HCT116 (cell line): Measurements from ENCODE around the gene AP1M1. TPM values are rescaled to one million over a fixed set of nuclear protein-coding genes. Genes with fewer than 3 reads are reported as not detected.

Experiments used
- ATAC-seq: fragments of 200-7000 bp; cut with Tn5 transposase; 2 replicates; pipeline ENCODE4 v1.9.1; 2020; ENCODE audit warnings: mild to moderate bottlenecking, moderate library complexity
- BruUV-seq: library from RNA; stranded (reverse); fragments of 400-500 nt; replicated peaks from 2 replicates; lab custom pipeline; 2021; lab: Mats Ljungman, UMichigan
- CTCF ChIA-PET: fragments of 300-600 bp; sonication (Branson Sonifier 250); formaldehyde crosslinking; loops from one replicate; lab custom pipeline; 2021; ENCODE audit warnings: antibody characterized with exemption; lab: Charles Lee
- POLR2A ChIA-PET: fragments of 300-600, 350-600 bp; sonication (Branson Sonifier 250); formaldehyde crosslinking; loops from one replicate; lab custom pipeline; 2021; ENCODE audit warnings: antibody characterized with exemption; lab: Charles Lee
- RAD21 ChIA-PET, 2 experiments: fragments of 300-600 bp; sonication (Branson Sonifier 250); formaldehyde crosslinking; loops; one replicate each; lab custom pipeline; 2023; ENCODE audit warnings: low total read pairs in 2 of 2; ENCODE audit not compliant: uncharacterized antibody in 2 of 2, unreplicated experiment in 2 of 2, low non-redundant PET in 1 of 2; lab: Charles Lee
- DNase-seq: peaks from one replicate; pipeline ENCODE4 v3.0.0-alpha.2; 2010; ENCODE audit warnings: low read depth, low spot score
- H2AFZ ChIP-seq: fragments of 200-600 bp; shearing (Covaris generic), sonication (generic); 2 replicates; pipeline ENCODE4 v1.6.1; 2017; ENCODE audit warnings: low read depth, mixed run types, mixed read lengths, antibody characterized with exemption, low read length; ENCODE audit not compliant: poor library complexity, severe bottlenecking
- H3K27ac ChIP-seq: 2 replicates; pipeline ENCODE4 v1.5.1; 2012; ENCODE audit warnings: low read depth, low read length
- H3K27me3 ChIP-seq: fragments of 200-600 bp; sonication (generic); 2 replicates; pipeline ENCODE4 v1.6.1; 2016; ENCODE audit warnings: mixed run types, low read length, mixed read lengths; ENCODE audit not compliant: insufficient read depth
- H3K36me3 ChIP-seq, 2 experiments: fragments of 200-500 bp in 1 of 2; fragments of 200-600 bp in 1 of 2; sonication (Bioruptor generic) in 1 of 2; sonication (generic) in 1 of 2; 2 replicates each; pipeline versions ENCODE4 v1.5.1 to v1.6.1; 2014 to 2016; ENCODE audit warnings: low read length in 2 of 2, inconsistent platforms in 1 of 2, mixed read lengths in 1 of 2, mixed run types in 1 of 2; ENCODE audit not compliant: insufficient read depth in 2 of 2, control insufficient read depth in 1 of 2
- H3K4me1 ChIP-seq, 2 experiments: fragments of 200-600 bp in 1 of 2; sonication (generic) in 1 of 2; 2 replicates each; pipeline versions ENCODE4 v1.5.1 to v1.6.1; 2012 to 2017; ENCODE audit warnings: low read length in 2 of 2, inconsistent platforms in 1 of 2, mild to moderate bottlenecking in 1 of 2, mixed read lengths in 1 of 2, mixed run types in 1 of 2, moderate library complexity in 1 of 2; ENCODE audit not compliant: insufficient read depth in 2 of 2, control insufficient read depth in 1 of 2
- H3K4me2 ChIP-seq: fragments of 200-600 bp; sonication (generic); 2 replicates; pipeline ENCODE4 v1.6.1; 2017; ENCODE audit warnings: mixed run types, low read length, mixed read lengths
- H3K4me3 ChIP-seq, 2 experiments: fragments of 200-600 bp in 1 of 2; sonication (generic) in 1 of 2; replicated peaks in 1 of 2; 2 replicates each; pipeline ENCODE4 v1.5.1; 2011 to 2016; ENCODE audit warnings: low read length in 2 of 2, control low read depth in 1 of 2, low read depth in 1 of 2, mild to moderate bottlenecking in 1 of 2, mixed read lengths in 1 of 2, mixed run types in 1 of 2
- H3K79me2 ChIP-seq: fragments of 200-600 bp; sonication (generic); 2 replicates; pipeline ENCODE4 v1.6.1; 2017; ENCODE audit warnings: mild to moderate bottlenecking, mixed run types, low read length, moderate library complexity, mixed read lengths; ENCODE audit not compliant: insufficient read depth
- H3K9ac ChIP-seq: fragments of 200-600 bp; sonication (generic); 2 replicates; pipeline ENCODE4 v1.6.1; 2016; ENCODE audit warnings: low read length, mixed read lengths
- H3K9me2 ChIP-seq: fragments of 200-600 bp; sonication (generic), shearing (Covaris generic); 2 replicates; pipeline ENCODE4 v1.6.1; 2017; ENCODE audit warnings: mixed run types, mild to moderate bottlenecking, moderate library complexity; ENCODE audit not compliant: insufficient read depth
- H3K9me3 ChIP-seq, 2 experiments: fragments of 200-500 bp in 1 of 2; fragments of 200-600 bp in 1 of 2; sonication (Bioruptor generic) in 1 of 2; sonication (generic) in 1 of 2; 2 replicates each; pipeline ENCODE4 v1.6.1; 2014 to 2017; ENCODE audit warnings: low read length in 2 of 2, mixed read lengths in 2 of 2, inconsistent platforms in 1 of 2, low read depth in 1 of 2, mild to moderate bottlenecking in 1 of 2, mixed run types in 1 of 2, moderate library complexity in 1 of 2; ENCODE audit not compliant: control insufficient read depth in 1 of 2, insufficient read depth in 1 of 2
- H4K20me1 ChIP-seq: fragments of 200-600 bp; sonication (generic), shearing (Covaris generic); 2 replicates; pipeline ENCODE4 v1.6.1; 2017; ENCODE audit warnings: mixed run types, mild to moderate bottlenecking, moderate library complexity; ENCODE audit not compliant: insufficient read depth
- CTCF ChIP-seq, 3 experiments: fragments of 200-600 bp in 1 of 3; sonication (generic) in 1 of 3; IDR thresholded peaks in 2 of 3; conservative IDR thresholded peaks in 1 of 3; 2 replicates each; pipeline ENCODE4 v1.5.1; 2012 to 2017; ENCODE audit warnings: low read depth in 2 of 3, low read length in 2 of 3, antibody characterized with exemption in 1 of 3, borderline replicate concordance in 1 of 3, control low read depth in 1 of 3, mild to moderate bottlenecking in 1 of 3, mixed read lengths in 1 of 3, mixed run types in 1 of 3, moderate library complexity in 1 of 3; ENCODE audit not compliant: insufficient read depth in 1 of 3
- EGR1 ChIP-seq: IDR thresholded peaks from 2 replicates; pipeline ENCODE4 v1.6.1; 2012; ENCODE audit warnings: low read depth
- ELF1 ChIP-seq: IDR thresholded peaks from 2 replicates; pipeline ENCODE4 v1.6.1; 2012; ENCODE audit warnings: low read depth, borderline replicate concordance
- EZH2 ChIP-seq: fragments of 200-600 bp; sonication (generic); IDR thresholded peaks from 2 replicates; pipeline ENCODE4 v1.6.1; 2017; ENCODE audit warnings: antibody characterized with exemption, mixed run types
- RAD21 ChIP-seq: IDR thresholded peaks from 2 replicates; pipeline ENCODE4 v1.6.1; 2012; ENCODE audit warnings: low read depth, mild to moderate bottlenecking
- ZNF274 ChIP-seq: fragments of 200-500 bp; sonication (Bioruptor generic); IDR thresholded peaks from 2 replicates; pipeline ENCODE4 v1.6.1; 2014; ENCODE audit warnings: mild to moderate bottlenecking, low read depth, low read length, inconsistent platforms
- intact Hi-C: fragments of 100-400 bp; cut with micrococcal nuclease; formaldehyde crosslinking; loops from 2 replicates; pipeline ENCODE4 v1.10.0; 2022
- total RNA-seq: library from RNA; stranded (reverse); gene quantifications from one replicate; pipeline ENCODE4 v1.2.1, GENCODE V29; 2021; ENCODE audit not compliant: unreplicated experiment
- TF ChIP-seq, protein P1 (sequence below): IDR thresholded peaks from 2 replicates; pipeline ENCODE4 v1.6.1; 2011; ENCODE audit warnings: mild to moderate bottlenecking, low read length, moderate library complexity; ENCODE audit not compliant: insufficient replicate concordance; ENCODE audit errors: extremely low read depth
- TF ChIP-seq, protein P2 (sequence below): IDR thresholded peaks from 2 replicates; pipeline ENCODE4 v1.6.1; 2012

AP1M1 gene
- total RNA-seq, 1 experiment from 2014 or later = 50.0 TPM

- Histone ChIP-seq H3K9me3 (0 out of 4 replicates have a peak, but pooled peaks cover 0 to 4% of the 10 kb centered on the region in 2 experiments), H3K36me3 (peaks cover 0 to 12% of the 10 kb centered on the region in 2 experiments; a peak in 2 of 4 replicates), H3K4me2 (no peak overlapping the region), H3K27me3 (no peaks in the 10 kb centered on the region), H2AFZ (no peak overlapping the region), H3K9ac (no peak overlapping the region), H4K20me1 (no peaks in the 10 kb centered on the region), H3K4me1 (no peaks in the 10 kb centered on the region), H3K4me3 (no peak overlapping the region), H3K9me2 (no peaks in the 10 kb centered on the region), H3K27ac (no peak overlapping the region), H3K79me2 (no peaks in the 10 kb centered on the region)
- intact Hi-C loops = no loop called here
- TF ChIP-seq, protein P1, sequence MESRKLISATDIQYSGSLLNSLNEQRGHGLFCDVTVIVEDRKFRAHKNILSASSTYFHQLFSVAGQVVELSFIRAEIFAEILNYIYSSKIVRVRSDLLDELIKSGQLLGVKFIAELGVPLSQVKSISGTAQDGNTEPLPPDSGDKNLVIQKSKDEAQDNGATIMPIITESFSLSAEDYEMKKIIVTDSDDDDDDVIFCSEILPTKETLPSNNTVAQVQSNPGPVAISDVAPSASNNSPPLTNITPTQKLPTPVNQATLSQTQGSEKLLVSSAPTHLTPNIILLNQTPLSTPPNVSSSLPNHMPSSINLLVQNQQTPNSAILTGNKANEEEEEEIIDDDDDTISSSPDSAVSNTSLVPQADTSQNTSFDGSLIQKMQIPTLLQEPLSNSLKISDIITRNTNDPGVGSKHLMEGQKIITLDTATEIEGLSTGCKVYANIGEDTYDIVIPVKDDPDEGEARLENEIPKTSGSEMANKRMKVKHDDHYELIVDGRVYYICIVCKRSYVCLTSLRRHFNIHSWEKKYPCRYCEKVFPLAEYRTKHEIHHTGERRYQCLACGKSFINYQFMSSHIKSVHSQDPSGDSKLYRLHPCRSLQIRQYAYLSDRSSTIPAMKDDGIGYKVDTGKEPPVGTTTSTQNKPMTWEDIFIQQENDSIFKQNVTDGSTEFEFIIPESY = no peak
- ATAC-seq (no peak), DNase-seq (no peak)
- no TSS peak for BruUV-seq
- RAD21 ChIA-PET = no interaction called here
- POLR2A ChIA-PET = no interaction called here
- CTCF ChIA-PET = no interaction called here
Measured at GRCh38 chr19:16226878-16227836, 29.4 kb downstream of the AP1M1 start.

GRCh38 chr19:16227837-16228636, 30.3 kb downstream of the AP1M1 start:
- no TSS peak for BruUV-seq
- POLR2A ChIA-PET = no interaction called here
- no peak for TF ChIP-seq ELF1
- TF ChIP-seq RAD21 = no peak
- no peak for TF ChIP-seq ZNF274
- TF ChIP-seq, protein P1 = no peak
- TF ChIP-seq, protein P2, sequence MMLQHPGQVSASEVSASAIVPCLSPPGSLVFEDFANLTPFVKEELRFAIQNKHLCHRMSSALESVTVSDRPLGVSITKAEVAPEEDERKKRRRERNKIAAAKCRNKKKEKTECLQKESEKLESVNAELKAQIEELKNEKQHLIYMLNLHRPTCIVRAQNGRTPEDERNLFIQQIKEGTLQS = no peak
- no peak for TF ChIP-seq EZH2
- no peak for TF ChIP-seq EGR1
- no peak for TF ChIP-seq CTCF (IDR thresholded peaks at IDR 0.05 in 2 of 3, conservative IDR thresholded peaks at IDR 0.05 in 1 of 3; ENCODE audit: borderline replicate concordance in 1 of 3, insufficient read depth in 1 of 3, low read depth in 2 of 3, low read length in 2 of 3)

More at GRCh38 chr19:16227837-16228636, 30.3 kb downstream of the AP1M1 start:
- ChIA-PET RAD21 (no interaction called here), CTCF (no interaction called here)
- Histone ChIP-seq H3K4me3 (no peak overlapping the region), H4K20me1 (no peaks in the 10 kb centered on the region), H3K4me2 (no peak overlapping the region), H3K9me2 (no peaks in the 10 kb centered on the region), H3K4me1 (no peaks in the 10 kb centered on the region), H3K9me3 (no peaks in the 10 kb centered on the region), H3K36me3 (peaks cover 0 to 8% of the 10 kb centered on the region in 2 experiments; a peak in 2 of 4 replicates), H3K27me3 (no peaks in the 10 kb centered on the region), H3K9ac (no peak overlapping the region), H3K79me2 (no peaks in the 10 kb centered on the region), H3K27ac (no peak overlapping the region), H2AFZ (no peak overlapping the region)
- ATAC-seq = no peak
- no peak for DNase-seq
- intact Hi-C loops = no loop called here
